GM21423 (cell line): ENCODE data around the gene NUP35.
A peak's percentile ranks its signal among the peaks of the same experiment; 100 is the strongest.

Experiments used
- ATAC-seq: cut with Tn5 transposase; IDR thresholded peaks from one replicate; pipeline ENCODE4 v1.9.1; 2021; ENCODE audit warnings: mild to moderate bottlenecking, moderate library complexity; ENCODE audit not compliant: unreplicated experiment

Gene NUP35, protein sequence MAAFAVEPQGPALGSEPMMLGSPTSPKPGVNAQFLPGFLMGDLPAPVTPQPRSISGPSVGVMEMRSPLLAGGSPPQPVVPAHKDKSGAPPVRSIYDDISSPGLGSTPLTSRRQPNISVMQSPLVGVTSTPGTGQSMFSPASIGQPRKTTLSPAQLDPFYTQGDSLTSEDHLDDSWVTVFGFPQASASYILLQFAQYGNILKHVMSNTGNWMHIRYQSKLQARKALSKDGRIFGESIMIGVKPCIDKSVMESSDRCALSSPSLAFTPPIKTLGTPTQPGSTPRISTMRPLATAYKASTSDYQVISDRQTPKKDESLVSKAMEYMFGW

DNA sequence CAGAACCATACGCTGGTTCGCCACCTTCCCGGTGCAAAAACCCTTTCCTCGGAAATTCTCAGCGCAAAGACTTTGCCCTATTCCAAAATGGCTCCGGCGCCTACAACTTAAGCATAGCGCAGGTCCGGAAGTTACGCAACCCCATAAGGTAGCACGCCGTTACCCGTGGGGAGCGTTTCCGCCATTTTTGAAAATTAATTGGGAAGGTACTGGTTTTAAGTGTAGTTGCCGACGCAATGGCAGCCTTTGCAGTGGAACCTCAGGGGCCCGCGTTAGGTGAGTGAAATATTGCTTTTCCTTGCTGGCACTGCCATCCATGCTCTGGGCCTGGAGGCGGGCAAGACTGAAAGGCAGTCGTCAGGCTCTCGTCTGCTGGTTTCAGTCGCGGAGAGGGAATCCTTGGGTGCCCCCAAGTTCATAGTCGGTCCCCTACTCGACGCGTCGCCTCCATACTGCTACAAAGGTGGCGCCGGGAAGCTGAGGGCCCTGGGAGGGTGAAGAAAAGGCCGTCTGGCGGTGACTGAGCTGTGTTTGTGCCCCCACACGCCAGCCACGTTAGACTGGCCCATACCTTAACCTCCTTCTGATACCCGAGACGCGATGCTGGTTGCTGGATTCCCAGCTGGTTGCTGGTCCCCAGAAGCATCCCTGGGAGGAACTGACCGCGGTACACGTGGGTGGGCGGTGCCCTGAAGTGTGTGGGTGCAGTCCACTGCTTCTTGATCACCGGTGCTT, at the start of gene NUP35:
Gene NUP35, plus strand, starts transcription at position 222 of the 735 bp plus-strand sequence. Its CDS starts 15 bp downstream, at position 237.
- ATAC-seq = peak; percentile 88

DNA sequence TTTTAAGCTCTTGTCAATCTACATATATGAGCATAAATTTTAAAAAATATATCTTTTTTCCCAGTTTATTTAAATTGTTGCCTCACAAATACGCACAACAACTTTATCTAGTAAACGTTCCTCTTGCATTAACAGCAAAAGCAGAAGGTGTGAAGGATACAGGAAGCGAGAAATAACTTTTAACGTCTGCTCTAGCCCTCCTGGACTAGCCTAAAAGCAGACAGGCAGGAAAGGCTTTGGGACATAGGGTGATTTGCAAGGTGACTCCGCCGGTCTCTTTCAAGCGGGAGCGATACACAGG, 46.1 kb upstream of the NUP35 start:
- ATAC-seq = no peak

DNA sequence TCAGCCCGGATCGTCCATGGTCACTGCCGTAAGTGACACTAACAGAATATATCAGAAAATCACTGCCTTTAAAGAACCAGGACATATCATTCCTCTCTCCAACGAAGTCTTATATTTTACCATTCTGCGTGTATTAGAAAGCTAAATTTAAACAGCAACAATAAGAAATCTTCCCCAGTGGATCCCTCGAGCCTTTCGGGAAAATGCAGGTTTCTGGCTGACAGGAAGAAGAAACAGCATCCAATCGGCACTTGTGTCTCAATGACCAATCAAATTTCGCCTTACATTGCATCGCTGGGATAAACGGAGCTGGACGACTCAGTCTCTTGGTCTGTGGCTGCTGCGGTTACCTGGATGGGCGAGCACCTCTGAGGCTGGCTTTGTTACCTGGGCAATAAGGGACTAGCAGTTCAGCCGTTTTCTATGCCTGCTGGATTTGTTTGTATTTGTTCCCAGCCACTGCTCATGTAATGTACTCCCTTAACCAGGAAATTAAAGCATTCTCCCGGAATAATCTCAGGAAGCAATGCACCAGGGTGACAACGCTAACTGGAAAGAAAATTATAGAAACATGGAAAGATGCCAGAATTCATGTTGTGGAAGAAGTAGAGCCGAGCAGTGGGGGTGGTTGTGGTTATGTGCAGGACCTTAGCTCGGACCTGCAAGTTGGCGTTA, 45.6 kb upstream of the NUP35 start, which contains the start of gene DUSP19:
Gene DUSP19, plus strand, starts transcription at position 284 of the 675 bp plus-strand sequence. Its CDS starts 187 bp downstream, at position 471.
- peak; percentile 90 for ATAC-seq

DNA sequence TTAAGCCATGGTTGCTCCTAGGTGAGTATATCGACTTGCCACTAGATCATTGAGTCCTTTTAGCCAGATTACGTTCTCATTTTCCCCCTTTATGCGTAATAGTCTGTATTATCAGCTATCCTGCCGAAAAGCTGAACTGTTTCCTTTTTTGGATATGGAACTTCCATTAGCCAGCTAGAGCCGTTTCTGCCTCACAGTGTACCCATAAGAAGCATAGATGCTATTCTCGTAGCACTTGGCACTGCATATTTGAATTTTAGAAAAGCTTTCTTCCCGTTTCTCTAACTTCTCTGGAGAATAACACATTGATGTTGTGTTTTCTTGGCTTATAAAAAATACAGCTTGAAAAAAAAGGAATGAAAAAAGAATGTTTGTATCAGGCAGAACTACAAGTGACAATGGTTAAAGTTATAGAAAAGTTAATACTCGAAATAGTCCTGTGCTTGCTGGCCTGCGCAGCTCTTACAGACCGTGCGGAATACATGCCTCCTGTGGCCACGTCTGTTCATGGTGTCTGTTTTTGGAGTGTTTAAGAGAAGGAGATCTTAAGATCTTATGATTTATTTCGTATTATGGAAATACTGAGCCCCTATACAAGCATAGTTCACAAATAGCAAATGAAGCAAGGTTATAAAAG, 45.0 kb upstream of the NUP35 start:
- ATAC-seq = peak; percentile 20

DNA sequence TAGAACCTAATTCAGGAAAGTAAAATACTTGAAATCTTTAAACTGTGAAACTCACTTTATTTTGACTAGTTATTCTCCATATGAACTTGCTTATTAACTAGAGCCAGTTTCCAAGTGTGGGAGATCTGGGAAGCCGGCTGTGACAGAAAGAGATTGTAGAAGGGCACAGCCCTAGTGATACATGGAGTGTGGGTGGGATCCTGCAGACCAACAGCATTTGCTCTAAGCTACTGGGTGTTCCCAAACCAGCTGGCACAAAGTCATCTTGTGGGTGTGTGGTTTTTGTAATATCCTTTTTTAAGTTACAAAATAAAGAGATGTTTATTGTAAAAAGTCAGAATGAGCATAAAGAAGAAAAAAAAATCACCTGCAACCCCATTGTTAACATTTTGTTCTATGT, 42.3 kb upstream of the NUP35 start:
- ATAC-seq = no peak

DNA sequence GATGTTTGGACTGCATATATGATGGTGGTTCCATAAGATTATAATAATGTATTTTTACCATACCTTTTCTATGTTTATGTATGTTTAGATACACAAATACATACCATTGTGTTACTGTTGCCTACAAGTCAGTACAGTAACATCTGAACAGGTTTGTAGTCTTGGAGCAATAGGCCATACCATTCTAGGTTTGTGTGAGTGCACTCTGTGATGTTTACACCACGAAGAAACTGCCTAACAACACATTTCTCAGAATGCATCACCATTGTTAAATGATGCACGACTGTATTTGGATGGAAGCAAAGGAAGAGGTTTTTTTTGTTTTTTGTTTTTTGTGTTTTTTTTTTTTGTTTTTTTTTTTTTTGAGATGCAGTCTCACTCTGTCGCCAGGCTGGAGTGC, 36.2 kb upstream of the NUP35 start:
- ATAC-seq = no peak

DNA sequence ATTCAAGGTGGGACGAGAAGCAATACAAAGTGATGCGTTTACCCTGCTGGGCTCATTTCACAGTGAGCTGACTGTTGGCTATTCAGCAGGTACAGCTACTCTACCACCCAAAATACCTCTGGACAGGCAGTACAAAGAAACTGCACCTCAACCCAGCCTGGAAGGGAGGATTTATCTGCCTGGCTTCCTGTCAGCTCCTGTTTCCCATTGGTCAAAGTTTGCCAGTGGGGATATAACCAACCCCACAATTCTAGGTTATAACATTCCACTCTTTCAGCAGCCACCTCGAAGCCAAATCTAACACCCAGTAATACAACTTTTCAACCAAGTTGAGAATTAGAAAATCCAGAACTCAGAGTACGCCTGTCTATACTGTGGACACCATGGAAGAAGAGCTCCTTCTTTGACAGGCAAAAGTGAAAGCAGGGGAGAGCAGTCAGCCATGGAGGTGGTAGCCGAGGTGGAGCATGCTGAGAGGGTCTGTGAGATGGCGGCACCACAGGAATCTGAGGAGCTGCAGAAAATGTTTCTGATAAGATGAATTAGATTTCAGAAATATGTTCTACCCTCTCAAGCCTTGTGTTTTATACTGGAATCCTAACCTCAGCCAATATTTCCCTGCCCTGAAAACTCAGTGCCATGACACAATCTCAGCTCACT, 34.9 kb upstream of the NUP35 start:
- peak; percentile 43 for ATAC-seq

DNA sequence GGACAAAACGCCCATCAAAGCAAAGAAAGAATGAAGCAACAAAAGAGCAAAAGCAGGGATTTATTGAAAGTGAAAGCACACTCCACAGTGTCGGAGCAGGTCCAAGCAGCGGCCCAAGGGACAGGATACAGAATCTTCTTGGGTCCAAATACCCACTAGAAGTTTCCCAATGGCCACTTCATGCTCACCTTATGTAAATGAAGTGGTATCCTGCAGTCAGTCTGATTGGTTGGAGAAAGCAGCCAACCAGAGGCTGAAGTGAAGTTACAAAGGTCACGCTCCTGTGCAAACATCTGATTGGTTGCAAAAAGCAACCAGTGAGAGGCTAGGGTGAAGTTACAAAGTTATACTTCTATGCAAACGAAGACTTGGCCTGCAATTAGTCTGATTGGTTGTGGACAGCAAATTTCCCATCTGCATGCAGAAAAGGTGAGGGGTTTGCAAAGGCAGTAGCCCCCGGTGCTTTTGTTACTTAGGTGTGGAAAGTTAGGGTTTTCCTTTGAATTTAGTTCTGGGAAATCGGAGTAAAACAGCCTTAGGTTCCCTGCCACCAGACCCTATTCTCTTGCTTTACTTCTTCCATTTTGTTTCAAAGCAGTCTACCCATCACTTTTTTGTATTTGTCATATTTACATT, 32.8 kb upstream of the NUP35 start:
- ATAC-seq = no peak

DNA sequence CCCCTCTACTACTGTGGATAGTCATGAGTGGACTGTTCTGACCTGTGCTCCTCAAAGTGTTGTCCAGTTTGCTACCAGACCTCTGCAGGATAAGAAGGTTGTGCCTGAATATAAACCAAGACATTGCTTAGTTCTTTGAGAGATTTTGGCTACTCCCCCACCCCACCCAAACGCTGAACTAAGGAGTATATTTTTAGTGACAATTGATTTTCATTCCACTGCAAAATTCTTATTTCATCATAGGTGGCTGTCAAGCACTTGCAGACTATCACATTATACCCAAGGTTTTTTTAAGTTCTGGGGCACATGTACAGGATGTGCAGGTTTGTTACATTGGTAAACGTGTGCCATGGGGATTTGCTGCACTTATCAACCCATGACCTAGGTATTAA, 32.3 kb upstream of the NUP35 start:
- no peak for ATAC-seq

DNA sequence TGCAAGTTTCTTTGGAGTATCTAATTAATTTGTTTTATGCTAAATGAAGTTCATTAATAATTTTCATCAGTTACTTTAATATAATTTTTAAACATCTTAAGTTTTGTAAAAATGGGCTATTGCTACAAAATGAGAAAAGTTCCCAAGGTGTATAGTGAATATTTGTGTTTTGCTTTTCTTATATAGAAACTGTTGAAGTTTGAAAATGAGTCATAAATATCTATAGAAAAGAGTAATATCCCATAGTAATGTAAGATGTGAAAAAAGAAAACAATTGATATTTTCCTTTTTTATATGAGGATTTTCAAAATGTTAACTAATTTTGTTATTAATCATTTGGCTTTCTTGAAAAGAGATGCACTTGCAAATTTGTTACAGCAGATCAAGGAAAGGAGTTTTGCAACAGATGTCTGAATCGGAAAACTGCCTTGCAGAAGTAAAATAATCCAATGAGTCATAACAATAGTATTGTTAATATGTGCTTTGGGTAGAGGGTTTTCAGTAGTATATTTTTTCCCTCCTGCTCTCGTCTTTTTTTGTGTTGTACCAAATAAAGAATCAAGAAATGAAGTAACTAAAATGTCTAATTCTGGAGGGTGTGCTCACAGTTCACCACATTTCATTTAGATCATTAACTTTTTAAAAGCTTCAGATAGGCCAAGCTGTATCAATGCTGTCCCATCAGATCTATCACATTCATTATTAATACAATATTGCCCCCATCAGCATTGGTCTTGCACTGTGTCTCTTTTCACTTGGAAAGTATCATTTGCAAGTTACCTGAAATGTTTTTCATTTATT, 30.2 kb upstream of the NUP35 start:
- peak; percentile 79 for ATAC-seq

DNA sequence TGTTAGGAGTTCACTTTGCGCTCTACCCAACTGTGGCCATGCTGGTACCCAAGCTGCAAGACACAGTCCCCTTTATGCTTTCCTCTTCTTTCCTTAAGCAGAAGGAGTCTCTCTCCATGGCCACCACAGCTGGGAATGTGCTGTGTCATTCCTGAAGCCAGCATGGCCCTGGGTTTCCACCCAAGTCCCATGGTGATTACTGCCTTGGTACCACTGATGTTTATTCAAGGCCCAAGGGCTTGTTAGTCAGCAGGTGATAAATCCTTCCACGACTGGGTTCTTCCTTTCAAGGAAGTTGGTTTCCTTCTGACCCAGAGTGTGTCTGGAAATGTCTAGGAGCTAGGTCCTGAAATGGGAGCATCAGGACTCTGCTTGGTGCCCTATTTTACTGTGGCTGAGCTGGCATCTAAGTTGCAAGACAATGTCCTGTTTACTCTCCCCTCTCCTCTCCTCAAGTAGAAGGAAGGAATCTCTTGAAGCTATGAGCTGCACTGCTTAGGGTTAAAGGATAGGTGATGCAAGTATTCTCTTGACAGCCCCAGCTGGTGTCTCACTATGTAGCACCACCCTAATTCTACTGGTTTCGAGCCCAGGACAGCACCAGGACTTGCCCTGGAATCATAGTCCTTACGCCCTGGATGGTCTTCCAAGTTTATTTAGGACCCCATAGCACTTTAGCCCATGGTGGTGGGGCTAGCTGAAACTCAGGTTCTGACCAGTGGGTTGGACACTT, 18.7 kb upstream of the NUP35 start:
- no peak for ATAC-seq

DNA sequence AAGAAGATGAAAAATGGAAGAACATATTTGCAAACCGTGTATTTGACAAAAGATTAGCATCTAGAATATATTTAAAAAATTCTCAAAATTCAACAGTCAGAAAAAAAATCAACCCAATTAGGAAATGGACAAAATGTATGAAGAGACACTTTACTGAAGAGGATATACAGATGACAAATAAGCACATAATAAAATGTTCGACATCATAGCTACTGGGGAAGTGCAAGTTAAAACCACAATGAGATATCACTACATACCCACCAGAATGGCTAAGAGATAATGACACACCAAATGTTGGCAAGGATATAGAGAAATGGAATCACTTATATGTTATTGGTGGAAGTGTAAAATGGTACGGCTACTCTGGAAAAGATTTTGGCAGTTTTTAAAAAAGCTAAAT, 11.7 kb upstream of the NUP35 start:
- no peak for ATAC-seq

DNA sequence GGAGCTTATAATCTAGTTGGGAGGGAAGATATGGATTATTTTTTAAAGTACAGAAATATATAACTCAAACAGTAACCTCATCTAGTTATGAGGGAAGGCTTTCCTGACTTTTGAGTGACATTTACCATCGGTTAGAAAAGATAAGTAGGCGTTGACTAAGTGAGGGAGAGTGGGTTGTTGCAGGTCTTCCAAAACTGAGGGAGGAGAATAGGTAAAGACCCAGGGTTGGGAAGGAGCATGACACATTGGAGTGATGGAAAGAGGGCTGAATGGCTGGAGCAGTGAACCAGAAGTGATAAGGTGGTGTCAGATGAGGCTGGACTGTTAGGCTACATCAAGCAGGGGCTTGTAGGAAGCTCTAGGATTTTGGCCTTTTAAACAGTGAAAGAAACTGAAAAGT, 10.6 kb upstream of the NUP35 start:
- ATAC-seq = no peak

DNA sequence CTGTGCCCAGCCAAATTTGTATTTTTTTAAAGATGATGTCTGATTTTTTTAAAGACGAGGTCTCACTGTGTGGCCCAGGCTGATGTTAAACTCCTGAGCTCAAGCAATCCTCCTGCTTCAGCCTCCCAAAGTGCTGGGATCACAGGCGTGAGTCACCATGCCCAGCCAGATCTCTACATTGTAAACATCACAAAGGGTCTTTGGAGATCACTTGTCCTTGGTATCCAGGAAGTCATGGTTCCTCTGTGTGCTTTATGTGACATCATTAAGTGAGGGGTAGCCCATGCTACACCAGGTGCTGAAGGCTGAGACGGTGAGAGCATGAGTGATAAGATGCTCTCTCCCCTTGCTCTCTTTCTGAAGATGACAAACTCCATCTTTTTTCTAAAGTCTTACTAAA, 7.0 kb upstream of the NUP35 start:
- no peak for ATAC-seq

DNA sequence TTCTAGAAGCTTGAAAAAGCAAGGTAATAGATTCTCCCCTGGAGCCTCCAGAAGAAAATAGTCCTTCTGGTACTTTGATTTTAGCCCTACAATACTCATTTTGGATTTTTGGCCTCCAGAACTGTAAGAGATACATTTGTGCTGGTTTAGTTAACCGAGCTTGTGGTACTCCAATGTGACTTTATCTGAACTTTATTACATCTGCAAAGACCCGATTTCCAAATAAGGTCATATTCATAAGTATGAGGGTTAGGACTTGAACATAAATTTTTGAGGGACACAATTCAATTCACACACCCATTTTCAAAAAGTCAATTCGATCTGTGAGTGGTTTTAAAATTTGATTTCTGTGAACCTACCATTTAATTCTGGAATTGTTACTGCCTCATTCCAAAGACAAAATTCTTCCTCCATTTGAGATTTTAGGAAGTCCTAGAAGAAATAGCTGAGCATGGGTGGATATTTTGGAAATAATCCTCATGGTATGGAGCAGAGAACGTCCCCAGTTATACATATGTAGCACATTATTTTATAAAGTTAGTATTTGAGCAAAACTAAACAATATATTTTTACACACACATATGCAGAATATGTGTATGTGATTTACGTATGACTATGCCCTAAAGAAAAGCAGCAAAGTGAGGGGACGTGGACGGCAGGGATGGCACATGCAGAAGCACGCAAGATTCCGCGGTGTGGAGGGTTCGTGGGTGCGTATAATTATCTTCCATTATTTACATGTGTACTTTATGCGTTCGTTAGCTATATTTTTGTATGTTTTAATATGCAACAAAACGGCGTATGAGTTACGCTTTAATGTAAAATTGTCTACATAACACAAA, 905 bp upstream of the NUP35 start:
- no peak for ATAC-seq

DNA sequence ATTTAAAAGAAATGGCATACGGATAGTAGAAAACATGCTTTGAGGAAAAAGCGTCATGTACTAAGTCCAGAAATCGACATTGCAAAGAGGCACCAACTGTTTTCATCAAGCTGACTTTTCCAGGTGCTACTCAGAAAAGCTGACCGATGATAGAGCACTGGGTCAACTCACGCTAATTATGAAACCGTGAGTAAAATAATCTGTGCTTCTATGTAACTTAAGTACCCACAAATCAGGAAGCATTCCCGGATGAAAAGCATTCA, 353 bp upstream of the NUP35 start:
- ATAC-seq = peak; percentile 40

DNA sequence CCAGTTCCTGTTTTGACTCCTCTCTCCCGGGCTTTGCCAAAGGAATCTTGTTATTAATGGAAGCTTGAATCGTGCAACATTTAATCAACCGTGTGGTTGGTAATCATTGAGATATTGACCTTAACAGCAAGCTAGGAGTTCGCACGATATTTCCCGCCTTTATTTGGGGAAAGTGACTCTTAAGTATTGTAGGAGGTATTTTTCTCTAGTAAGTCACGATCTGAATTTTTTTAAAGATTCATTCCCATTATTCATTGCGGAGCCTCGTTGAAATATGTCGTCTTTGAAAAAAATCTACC, 663 bp downstream of the NUP35 start:
- ATAC-seq = no peak

DNA sequence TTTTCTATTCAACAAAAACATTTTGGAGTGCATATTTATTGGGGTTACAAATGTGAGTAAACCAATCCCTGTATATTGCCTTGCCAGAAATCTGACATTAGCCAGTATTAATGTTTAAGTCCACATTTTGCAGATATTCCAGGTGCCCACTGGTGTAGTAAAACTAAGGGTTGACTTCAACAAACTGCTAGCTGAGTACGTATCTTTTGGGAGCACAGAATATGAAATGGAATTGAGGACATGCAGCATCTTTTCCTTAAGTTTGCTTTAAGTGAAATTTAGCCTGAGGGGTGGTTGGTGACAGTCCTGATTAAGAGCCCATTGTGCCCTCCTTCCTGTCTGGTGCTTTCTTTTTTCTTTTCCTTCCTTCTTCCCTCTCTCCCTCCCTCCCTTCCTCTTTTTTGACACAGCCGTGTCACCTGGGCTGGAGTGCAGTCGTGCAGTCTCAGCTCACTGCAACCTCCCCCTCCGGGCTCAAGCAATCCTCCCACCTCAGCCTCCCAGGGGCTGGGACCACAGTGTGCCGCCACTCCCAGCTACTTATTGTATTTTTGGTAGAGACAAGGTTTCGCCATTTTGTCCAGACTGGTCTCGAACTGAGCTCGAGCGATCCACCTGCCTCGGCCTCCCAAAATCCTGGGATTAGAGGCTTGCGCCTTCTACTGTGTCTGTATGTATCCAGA, 1.6 kb downstream of the NUP35 start:
- ATAC-seq = no peak
